LHCN-M2 (cell line): ENCODE data around the gene NACA2. TPM values are rescaled to one million over a fixed set of nuclear protein-coding genes. Genes with fewer than 3 reads are reported as not detected.

Source experiments
- DNase-seq: peaks from one replicate; pipeline ENCODE4 v3.0.0-alpha.2; 2012; ENCODE audit warnings: low read depth
- total RNA-seq: library from RNA; depleted of rRNA; stranded (reverse); fragments of >200 nt; gene quantifications from 2 replicates; pipeline ENCODE4 v1.2.3, GENCODE V29; 2014; rRNA removed

The NACA2 gene
- total RNA-seq, 1 experiment from 2014 or later, result not detected

GRCh38 chr17:61551255-61551742, 39.7 kb downstream of the NACA2 start:
- DNase-seq, result peak; percentile 56

DNA sequence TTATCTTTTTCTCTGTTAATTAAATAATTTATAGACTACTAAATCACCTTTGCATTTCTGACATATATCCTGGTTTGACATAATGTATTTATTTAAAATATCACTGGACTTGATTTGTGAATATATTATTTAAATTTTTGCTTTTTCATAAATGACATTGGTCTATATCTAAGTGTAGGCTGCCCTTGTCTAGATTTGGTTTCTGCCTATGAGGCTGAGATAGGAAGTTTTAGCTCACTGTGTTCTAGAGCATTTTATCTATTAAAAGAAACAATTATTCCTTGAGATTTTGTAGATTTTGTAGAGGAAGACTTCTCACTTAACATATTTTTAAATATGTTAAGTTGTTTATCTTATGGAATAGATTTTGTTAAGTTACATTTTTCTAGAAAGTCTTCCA, 43.9 kb downstream of the NACA2 start:
- DNase-seq, result no peak

- DNase-seq, result no peak
Observed at GRCh38 chr17:61545335-61545938, 45.6 kb downstream of the NACA2 start.

GRCh38 chr17:61543786-61544415, 47.1 kb downstream of the NACA2 start:
- DNase-seq, result no peak

- no peak for DNase-seq
Observed at GRCh38 chr17:61542027-61542426, 49.0 kb downstream of the NACA2 start.

DNA sequence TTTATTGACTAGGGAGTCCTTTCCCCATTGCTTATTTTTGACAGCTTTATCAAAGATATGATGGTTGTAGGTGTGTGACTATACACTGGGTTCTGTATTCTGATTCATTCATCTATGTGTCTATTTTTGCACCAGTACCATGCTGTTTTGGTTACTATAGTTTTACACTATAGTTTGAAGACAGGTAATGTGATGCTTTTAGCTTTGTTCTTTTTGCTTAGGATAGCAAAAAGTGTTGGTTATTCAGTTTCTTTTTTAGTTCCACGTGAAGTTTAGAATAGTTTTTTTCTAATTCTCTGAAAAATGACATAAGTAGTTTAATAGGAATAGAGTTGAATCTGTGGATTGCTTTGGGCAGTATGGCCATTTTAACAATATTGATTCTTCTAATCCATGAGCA, 50.1 kb downstream of the NACA2 start:
- no peak for DNase-seq

Other genes with a start within 250 kb of the NACA2 start
- gene TBX2, start 191.4 kb downstream of the NACA2 start, total RNA-seq, result 5.6 and 7.5 TPM in 2 replicates
- gene TBX4, start 138.8 kb downstream of the NACA2 start, total RNA-seq, result not detected in 2 replicates